NT2/D1 (cell line): Measurements from ENCODE around the gene UPK3BL1.
"Not testable (repeated sequence)": the region's sequence is repeated elsewhere in the genome, so short reads cannot be mapped to it uniquely, and the experiment has no call there.

Source experiments
- YY1 ChIP-seq: IDR thresholded peaks from 2 replicates; pipeline ENCODE4 v1.6.1; 2011; ENCODE audit not compliant: insufficient read length, insufficient read depth
- ZNF274 ChIP-seq: IDR thresholded peaks from 2 replicates; pipeline ENCODE4 v1.6.1; 2011; ENCODE audit warnings: mild to moderate bottlenecking, low read depth, low read length

DNA sequence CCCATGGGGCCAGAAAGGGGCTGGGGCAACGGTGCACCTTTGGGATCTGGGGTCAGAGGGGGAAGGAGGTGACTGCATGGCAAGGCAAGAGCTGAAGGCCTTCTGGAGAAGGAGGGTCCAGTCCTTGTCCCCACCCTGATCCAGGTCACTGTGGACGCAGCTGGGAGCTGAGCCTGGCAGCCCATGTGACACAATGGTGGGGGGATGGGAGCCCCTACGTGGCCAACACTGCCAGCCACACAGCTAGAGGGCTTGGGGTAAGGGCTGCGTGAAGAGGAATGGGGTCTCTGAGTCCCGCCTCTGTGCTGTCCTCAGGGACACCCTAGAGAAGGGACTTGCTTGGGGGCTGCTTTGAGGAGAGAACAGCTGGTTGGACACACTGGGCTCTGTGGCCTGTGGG lies 38.2 kb upstream of the UPK3BL1 start:
- TF ChIP-seq ZNF274, YY1: not testable (repeated sequence)
